Measurements from ENCODE around the gene CYTH4.
A peak's percentile ranks its signal among the peaks of the same experiment; 100 is the strongest.

CYTH4 gene

GRCh38 chr22:37267135-37267587, 15.1 kb upstream of the CYTH4 start:
- TF ChIP-seq CTCF (IDR thresholded peaks at IDR 0.05; ENCODE audit: low read depth, low read length) = peak; percentile 88
- DNase-seq (ENCODE audit: extremely low read depth, low read depth) = no peak

- no peak for DNase-seq (ENCODE audit: extremely low read depth, low read depth)
- TF ChIP-seq CTCF (IDR thresholded peaks at IDR 0.05; ENCODE audit: low read depth, low read length) = no peak
These were observed 14.5 kb upstream of the CYTH4 start for GRCh38 chr22:37267661-37268413.

GRCh38 chr22:37269936-37270678, 12.2 kb upstream of the CYTH4 start:
- TF ChIP-seq CTCF (IDR thresholded peaks at IDR 0.05; ENCODE audit: low read depth, low read length) = no peak
- DNase-seq (ENCODE audit: extremely low read depth, low read depth) = no peak

- no peak for DNase-seq (ENCODE audit: extremely low read depth, low read depth)
- TF ChIP-seq CTCF (IDR thresholded peaks at IDR 0.05; ENCODE audit: low read depth, low read length) = no peak
These were observed 11.2 kb upstream of the CYTH4 start for GRCh38 chr22:37270928-37271650.

GRCh38 chr22:37273126-37273845, 9.0 kb upstream of the CYTH4 start:
- DNase-seq (ENCODE audit: extremely low read depth, low read depth) = no peak
- TF ChIP-seq CTCF (IDR thresholded peaks at IDR 0.05; ENCODE audit: low read depth, low read length) = no peak

GRCh38 chr22:37273846-37274225, 8.5 kb upstream of the CYTH4 start:
- no peak for DNase-seq (ENCODE audit: extremely low read depth, low read depth)
- no peak for TF ChIP-seq CTCF (IDR thresholded peaks at IDR 0.05; ENCODE audit: low read depth, low read length)

All from AG09319 (cell line).